Activated CD4-positive, alpha-beta T cell treated with anti-CD3 and anti-CD28 coated beads for 4 hours (primary cell): ENCODE results near the gene IKZF1.
A peak's percentile ranks its signal among the peaks of the same experiment; 100 is the strongest.

Source experiments
- DNase-seq, 2 donors: peaks; one replicate each; pipeline ENCODE4 v3.0.0-alpha.2; 2020

IKZF1 gene

GRCh38 chr7:50357426-50357825 is 52.9 kb downstream of the IKZF1 start:
- no peak for DNase-seq

GRCh38 chr7:50358041-50358705 is 53.7 kb downstream of the IKZF1 start:
- DNase-seq: no peak

DNA sequence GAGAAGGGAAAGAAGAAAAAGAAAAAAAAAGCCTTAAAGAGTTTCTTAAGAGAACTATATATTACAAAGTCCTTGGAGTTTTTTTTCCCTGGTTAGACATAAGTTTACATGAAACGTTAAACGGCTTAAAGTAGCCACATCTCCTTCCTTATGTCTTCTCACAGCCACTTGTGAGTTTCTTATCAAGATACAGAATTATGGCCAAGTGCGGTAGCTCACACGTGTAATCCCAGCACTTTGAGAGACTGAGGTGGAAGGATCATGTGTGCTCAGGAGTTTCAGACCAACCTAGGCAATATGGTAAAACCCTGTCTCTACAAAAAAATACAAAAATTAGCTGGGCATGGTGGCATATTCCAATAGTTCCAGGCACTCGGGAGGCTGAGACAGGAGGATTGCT is 54.3 kb downstream of the IKZF1 start:
- no peak for DNase-seq

DNA sequence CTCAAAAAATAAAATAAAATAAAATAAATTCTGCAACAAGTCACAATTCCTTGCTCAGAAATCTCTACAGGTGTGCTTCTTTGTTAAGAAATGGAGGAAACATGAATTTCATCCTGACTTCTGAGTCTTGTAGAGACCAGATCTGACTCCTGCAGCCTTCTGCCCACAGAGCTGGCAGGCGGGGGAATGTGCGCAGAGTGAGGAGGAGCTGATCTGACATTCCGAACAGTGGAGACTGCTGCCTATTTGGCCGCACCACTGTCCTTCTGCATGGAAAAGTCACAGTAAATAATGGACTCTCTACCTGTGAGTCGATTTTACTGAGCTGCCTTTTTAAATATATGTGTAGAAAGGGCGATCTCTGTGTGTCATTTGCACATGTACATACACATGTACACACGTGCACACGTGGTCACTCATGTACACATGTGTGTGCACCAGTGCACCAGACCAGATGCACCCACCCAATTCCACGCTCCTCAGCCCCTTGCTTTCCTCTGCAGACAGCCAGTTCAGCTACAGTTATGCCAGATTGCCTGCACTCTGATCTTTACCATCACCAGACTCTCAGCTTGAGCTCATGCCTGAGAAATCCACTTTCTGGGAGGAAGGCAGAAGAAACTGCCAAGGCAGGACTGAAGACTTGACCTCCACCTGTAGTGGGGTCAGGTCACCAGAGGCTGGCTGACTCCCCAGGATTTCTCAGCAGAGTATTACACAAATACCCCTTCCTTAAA is 54.9 kb downstream of the IKZF1 start:
- no peak for DNase-seq

- peak; percentile 83 to 88 for DNase-seq
Measured at GRCh38 chr7:50359995-50360925, 55.7 kb downstream of the IKZF1 start.

- no peak for DNase-seq
Measured at GRCh38 chr7:50362142-50362541, 57.6 kb downstream of the IKZF1 start.

DNA sequence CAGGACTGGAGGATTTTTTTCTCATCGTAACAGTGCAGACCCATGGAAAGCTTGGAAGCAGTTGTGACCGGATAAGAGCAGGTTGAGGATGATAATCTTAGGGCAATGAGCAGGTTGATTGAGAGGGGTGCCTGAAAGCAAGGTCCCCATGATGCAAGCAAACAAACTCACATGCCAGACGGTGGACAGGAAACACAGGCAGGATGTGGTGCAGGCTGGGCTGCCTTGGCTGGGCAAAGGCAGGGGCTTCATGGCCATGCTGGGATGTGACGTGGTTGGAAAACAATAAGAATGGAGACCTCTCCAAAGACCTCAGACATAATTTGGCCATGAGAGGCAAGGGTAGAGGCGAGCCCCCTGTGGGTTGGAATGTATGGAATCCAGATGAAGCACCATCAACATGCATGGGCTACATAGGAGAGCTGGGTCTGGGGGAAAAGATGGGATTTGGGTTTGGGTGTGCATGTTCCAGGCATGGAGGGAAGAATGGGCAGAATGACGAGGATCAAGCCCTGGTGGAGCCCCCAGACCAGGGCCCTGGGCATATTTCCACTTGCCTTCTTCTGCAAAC is 58.3 kb downstream of the IKZF1 start:
- DNase-seq: peak in 1 of 2 donors; percentile 56

DNA sequence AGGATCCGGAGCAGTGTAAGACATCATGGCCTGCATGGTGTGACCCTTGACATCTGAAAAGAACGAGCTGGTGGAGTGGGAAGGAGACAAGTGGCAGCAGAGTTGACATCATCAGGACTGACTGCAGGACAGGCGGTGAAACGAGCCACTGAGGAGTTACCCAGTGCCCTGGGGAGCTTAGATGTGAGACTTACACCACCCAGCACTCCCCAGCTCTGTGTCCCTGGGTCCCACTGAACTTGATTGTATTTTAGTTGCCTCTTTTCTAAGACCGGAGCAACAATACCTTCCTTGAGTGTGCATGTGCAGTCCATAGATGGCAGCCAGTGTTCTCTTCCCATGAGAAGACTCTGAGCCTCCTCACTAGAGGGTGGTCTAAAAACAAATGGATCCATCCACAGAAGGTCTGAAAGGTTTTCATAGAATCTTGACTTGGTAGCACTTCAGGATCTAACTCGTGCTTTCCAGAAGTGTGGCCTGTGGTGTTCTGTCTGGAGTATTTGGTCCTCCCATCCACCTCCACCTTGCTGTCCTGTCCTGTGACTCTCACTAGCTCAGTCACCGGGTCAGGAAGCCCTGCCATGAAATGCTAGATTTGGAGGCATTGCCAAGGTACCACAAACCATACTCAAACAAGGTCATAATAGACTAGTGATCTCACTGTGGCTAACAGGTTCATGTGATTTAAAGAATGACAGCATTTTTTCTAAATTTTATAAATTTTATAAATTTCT is 59.0 kb downstream of the IKZF1 start:
- no peak for DNase-seq

DNA sequence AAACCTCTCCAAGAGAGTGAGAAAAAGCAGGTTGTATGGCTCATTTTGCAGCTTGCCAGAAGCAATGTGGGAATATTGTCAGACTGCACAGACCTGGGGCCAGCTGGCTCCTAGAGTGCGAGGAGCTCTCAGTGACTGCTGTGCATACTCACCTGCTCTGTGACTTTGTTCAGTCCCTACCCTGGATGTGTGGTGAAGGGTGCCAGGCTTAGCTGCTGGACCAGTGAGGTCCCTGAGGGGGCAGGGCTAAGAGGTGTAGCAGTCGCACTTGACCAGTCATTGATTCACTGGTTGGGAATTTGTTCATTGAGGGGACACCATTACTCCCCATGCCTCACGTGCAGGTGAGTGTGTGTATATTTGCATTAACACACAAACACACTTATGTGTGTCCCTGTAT is 60.1 kb downstream of the IKZF1 start:
- DNase-seq: no peak

GRCh38 chr7:50366311-50366710 is 61.8 kb downstream of the IKZF1 start:
- no peak for DNase-seq

DNA sequence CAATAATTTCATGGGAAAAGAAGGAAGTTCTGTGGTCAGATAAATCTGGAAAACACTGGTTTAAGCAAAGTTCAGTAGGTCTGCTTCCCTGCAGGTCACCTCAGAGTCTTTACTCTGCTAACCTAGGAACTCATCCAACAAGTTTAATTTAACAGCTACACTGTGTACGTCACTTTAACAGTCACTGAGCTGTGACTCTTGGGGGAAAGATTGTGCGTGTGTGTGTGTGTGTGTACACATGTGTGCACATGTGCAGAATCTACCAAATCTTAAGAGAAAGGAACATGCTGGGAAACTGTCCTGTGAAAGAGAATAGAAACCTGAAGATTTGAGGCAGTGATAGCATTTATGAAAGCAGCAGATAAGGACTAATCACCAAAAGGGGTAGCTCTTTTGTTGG is 62.6 kb downstream of the IKZF1 start:
- DNase-seq: no peak

GRCh38 chr7:50367570-50367969 is 63.1 kb downstream of the IKZF1 start:
- no peak for DNase-seq

DNA sequence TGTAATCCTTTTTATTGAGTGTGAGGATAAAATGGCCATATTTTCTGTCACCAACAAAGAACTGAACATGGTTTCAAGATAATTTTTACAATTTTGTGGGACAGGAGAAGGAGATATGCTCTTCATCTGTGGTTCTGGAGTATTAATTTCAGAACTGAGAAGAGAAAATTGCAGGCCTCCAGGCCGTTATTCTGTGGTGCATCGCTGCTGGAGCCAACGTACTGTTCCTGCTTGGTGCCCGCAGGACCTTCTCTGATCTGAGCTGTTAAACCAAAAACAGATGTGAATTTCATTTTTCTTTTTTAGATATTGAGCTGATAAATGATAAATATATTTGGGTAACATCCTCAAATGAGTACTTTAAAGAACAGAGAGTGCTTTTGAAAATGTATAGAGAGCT is 63.9 kb downstream of the IKZF1 start:
- no peak for DNase-seq

DNA sequence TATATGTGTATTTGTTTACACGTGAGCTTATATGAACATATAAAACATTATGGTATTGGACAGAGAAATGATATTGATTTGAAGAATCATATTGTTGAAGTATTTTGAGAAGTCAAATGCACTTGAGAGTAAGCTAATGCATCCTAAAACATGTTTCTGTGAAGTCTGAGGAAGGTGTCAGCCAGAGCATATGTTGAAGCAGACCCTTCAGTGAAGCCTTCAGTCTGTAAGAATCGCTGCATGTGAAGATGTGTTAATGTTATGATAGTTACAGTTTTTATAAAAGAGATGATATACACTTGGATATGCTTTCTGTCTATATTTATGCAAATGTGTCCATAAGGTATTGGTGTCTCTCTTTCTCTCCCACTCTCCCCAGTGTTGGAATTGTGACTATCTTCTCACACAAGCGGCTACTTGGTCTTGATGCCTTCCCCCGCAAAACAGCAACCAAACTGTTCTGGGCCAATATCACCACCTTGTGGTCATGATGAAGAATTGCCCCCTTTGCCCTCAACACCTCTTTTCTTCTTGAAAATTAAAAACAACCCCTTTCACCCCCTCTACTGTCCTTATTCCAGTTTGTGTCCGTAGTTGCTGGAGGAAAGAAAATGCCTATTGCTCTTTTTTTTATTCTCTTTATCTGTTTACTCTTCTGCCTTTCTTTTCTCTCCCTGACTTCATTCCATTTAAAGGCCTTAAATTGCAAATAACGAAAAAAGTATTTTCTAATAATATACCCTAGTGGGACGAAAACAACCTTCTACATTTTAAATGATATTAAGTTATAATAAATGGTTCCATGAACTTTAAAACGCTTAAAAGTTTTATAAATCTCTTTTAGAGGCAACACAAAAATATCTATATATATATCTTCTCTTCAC is 64.9 kb downstream of the IKZF1 start:
- peak; percentile 46 to 59 for DNase-seq

DNA sequence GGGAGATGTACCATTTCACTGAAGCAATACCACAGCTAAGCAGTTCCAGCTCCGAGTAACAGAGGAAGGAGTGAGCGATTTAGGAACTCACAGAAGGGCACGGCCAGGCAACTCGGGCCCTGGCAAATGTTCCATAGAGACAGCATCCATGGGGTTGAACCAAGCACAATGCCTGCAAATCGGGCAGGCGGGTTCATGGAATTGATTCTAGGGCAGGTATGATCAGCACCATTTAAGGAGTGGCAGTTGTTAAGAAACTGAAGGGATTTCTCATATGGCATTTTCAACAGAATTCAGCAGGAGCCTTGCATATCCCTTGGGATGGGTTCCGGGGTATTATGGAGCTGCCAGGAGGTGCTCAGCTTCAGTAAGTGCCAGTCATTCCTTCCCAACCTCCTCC is 66.4 kb downstream of the IKZF1 start:
- DNase-seq: no peak

GRCh38 chr7:50371551-50372021 is 67.1 kb downstream of the IKZF1 start:
- no peak for DNase-seq

GRCh38 chr7:50372923-50373322 is 68.4 kb downstream of the IKZF1 start:
- DNase-seq: no peak

DNA sequence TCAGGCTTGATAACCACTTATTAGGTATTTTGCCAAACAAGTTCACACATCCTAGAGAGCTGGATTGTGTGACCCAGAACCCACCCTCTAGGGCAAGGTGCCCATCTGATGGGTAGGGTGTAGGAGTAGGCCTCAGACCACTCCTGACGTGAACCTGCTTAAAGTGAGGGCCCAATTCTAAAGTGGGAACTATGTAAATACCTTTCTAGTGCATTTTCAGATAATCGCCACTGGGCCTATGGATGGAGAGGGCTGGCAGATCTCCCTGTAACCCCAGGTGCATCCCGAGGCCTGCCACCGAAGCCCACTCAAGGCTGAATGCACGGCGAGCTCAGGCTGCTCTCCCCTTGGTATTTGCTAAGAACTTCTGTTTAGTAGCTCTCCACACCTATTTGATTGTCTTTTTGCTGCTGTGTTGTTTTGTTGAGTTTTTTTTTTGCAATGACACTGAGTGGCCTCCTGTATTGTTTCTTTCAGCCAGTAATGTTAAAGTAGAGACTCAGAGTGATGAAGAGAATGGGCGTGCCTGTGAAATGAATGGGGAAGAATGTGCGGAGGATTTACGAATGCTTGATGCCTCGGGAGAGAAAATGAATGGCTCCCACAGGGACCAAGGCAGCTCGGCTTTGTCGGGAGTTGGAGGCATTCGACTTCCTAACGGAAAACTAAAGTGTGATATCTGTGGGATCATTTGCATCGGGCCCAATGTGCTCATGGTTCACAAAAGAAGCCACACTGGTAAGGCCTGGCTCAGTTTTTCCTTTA is 71.7 kb downstream of the IKZF1 start:
- no peak for DNase-seq

GRCh38 chr7:50377356-50377755 is 72.8 kb downstream of the IKZF1 start:
- DNase-seq: no peak

DNA sequence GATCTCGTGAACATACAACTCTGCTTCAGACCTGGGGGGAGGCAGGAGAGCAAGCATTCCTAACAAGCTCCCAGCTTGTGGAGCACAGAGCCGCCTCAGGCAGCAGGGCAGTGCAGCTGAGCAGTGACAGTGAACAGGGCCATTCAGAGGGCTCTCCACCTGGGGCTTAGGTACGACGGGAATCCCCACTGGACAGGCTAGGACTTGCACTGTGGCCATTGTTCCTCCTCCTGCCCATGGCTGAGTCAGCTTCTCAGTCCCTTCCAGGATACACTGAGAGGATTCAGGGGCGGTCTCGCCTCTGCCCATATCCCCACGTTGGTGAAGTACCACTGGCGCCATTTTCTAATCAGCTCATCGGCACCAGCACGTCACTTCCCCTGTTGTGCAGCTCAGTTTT is 74.6 kb downstream of the IKZF1 start:
- no peak for DNase-seq

GRCh38 chr7:50379539-50379938 is 75.0 kb downstream of the IKZF1 start:
- no peak for DNase-seq
